ENCODE results near the gene MT1E. TPM values are rescaled to one million over a fixed set of nuclear protein-coding genes. Genes with fewer than 3 reads are reported as not detected.

Gene MT1E
- total RNA-seq, 1 experiment from 2014 or later: not detected

GRCh38 chr16:56649271-56649670 is 23.7 kb downstream of the MT1E start:
- no peak overlapping the region for H3K27ac ChIP-seq (ENCODE audit: low read length)
- POLR2A ChIA-PET (ENCODE audit: unreplicated experiment): interaction anchor here (0.7 kb wide), 1 partner anchor 1179 kb away, joined by 3 read pairs; no protein-coding TSS in a partner anchor
- CTCF ChIA-PET: interaction anchor here (1.0 kb wide), 1 partner anchor 53 kb away, joined by 3 read pairs; no protein-coding TSS in a partner anchor
- H3K9me2 ChIP-seq (replicated peaks; ENCODE audit: low read length): no peaks in the 10 kb centered on the region
- H3K9ac ChIP-seq (ENCODE audit: low read length): no peak overlapping the region
- peak overlapping the region; percentile 12; the same call in 1 of the 2 replicates for H3K4me2 ChIP-seq (ENCODE audit: low read length)
- no peaks in the 10 kb centered on the region for H3K36me3 ChIP-seq (ENCODE audit: low read depth, low read length)
- no peak for DNase-seq
- no TSS peak for BruUV-seq (replicated peaks)
- H3K4me3 ChIP-seq (ENCODE audit: low read length): no peak overlapping the region
- no peak overlapping the region for H2AFZ ChIP-seq (ENCODE audit: low read length)
- H3K4me1 ChIP-seq (ENCODE audit: insufficient read depth, low read length): peaks cover 15% of the 10 kb centered on the region
- H3K79me2 ChIP-seq (ENCODE audit: low read length): no peaks in the 10 kb centered on the region
- no peaks in the 10 kb centered on the region for H3K27me3 ChIP-seq (ENCODE audit: low read length)
- intact Hi-C loops (cut with micrococcal nuclease): no loop called here
- TF ChIP-seq EZH2phosphoT487 (IDR thresholded peaks at IDR 0.05; ENCODE audit: borderline replicate concordance, low read length): no peak
- no peak for TF ChIP-seq EZH2 (IDR thresholded peaks at IDR 0.05; ENCODE audit: low read length, unreplicated experiment)
- TF ChIP-seq CTCF (conservative IDR thresholded peaks at IDR 0.05; ENCODE audit: low read depth, low read length): no peak
- no peaks in the 10 kb centered on the region for H3F3A ChIP-seq (ENCODE audit: low read length, unreplicated experiment)
- peak; percentile 14; the same call in 1 of the 2 replicates for ATAC-seq
- no peaks in the 10 kb centered on the region for H3K9me3 ChIP-seq (ENCODE audit: low read length)
- no peaks in the 10 kb centered on the region for H4K20me1 ChIP-seq (ENCODE audit: low read length)

- CTCF ChIA-PET: no interaction called here
These were observed 24.2 kb downstream of the MT1E start for GRCh38 chr16:56649820-56650219.

More at GRCh38 chr16:56649820-56650219, 24.2 kb downstream of the MT1E start:
- no peaks in the 10 kb centered on the region for H3K79me2 ChIP-seq (ENCODE audit: low read length)
- H3K9me3 ChIP-seq (ENCODE audit: low read length): no peaks in the 10 kb centered on the region
- ATAC-seq: peak; percentile 96
- peaks cover 15% of the 10 kb centered on the region for H3K4me1 ChIP-seq (ENCODE audit: insufficient read depth, low read length)
- no peaks in the 10 kb centered on the region for H3F3A ChIP-seq (ENCODE audit: low read length, unreplicated experiment)
- H4K20me1 ChIP-seq (ENCODE audit: low read length): no peaks in the 10 kb centered on the region
- H3K9me2 ChIP-seq (replicated peaks; ENCODE audit: low read length): no peaks in the 10 kb centered on the region
- no peak overlapping the region for H3K9ac ChIP-seq (ENCODE audit: low read length)
- no peak overlapping the region for H3K4me3 ChIP-seq (ENCODE audit: low read length)
- BruUV-seq (replicated peaks): no TSS peak
- H2AFZ ChIP-seq (ENCODE audit: low read length): no peak overlapping the region
- DNase-seq: peak; percentile 87
- intact Hi-C loops (cut with micrococcal nuclease): loop anchor here (10.0 kb wide), 1 partner anchor 45 kb away; the partner anchor contains the start of gene MT2A
- H3K27me3 ChIP-seq (ENCODE audit: low read length): no peaks in the 10 kb centered on the region
- H3K4me2 ChIP-seq (ENCODE audit: low read length): peak overlapping the region; percentile 12; the same call in 1 of the 2 replicates
- no peak for TF ChIP-seq CTCF (conservative IDR thresholded peaks at IDR 0.05; ENCODE audit: low read depth, low read length)
- no peak overlapping the region for H3K27ac ChIP-seq (ENCODE audit: low read length)
- POLR2A ChIA-PET (ENCODE audit: unreplicated experiment): no interaction called here
- H3K36me3 ChIP-seq (ENCODE audit: low read depth, low read length): no peaks in the 10 kb centered on the region

Data from PC-3 (cell line).